Ishikawa (cell line): ENCODE data around the gene CRY1.

Source experiments
- CEBPB ChIP-seq: IDR thresholded peaks from 2 replicates; pipeline ENCODE4 v1.6.1; 2012
- CREB1 ChIP-seq: IDR thresholded peaks from 2 replicates; pipeline ENCODE4 v1.6.1; 2012; ENCODE audit warnings: low read depth
- EGR1 ChIP-seq: IDR thresholded peaks from 2 replicates; pipeline ENCODE4 v1.6.1; 2012
- EP300 ChIP-seq: IDR thresholded peaks from 2 replicates; pipeline ENCODE4 v1.6.1; 2012; ENCODE audit warnings: borderline replicate concordance
- NFIC ChIP-seq: IDR thresholded peaks from 2 replicates; pipeline ENCODE4 v1.6.1; 2012
- RAD21 ChIP-seq: IDR thresholded peaks from 2 replicates; pipeline ENCODE4 v1.6.1; 2012; ENCODE audit warnings: low read depth
- TAF1 ChIP-seq: IDR thresholded peaks from 2 replicates; pipeline ENCODE4 v1.6.1; 2012; ENCODE audit warnings: low read depth, mild to moderate bottlenecking
- TCF12 ChIP-seq: IDR thresholded peaks from 2 replicates; pipeline ENCODE4 v1.6.1; 2012; ENCODE audit warnings: low read depth
- TEAD4 ChIP-seq: IDR thresholded peaks from 2 replicates; pipeline ENCODE4 v1.6.1; 2012
- YY1 ChIP-seq: IDR thresholded peaks from 2 replicates; pipeline ENCODE4 v1.6.1; 2012; ENCODE audit warnings: low read depth
- ZBTB7A ChIP-seq: IDR thresholded peaks from 2 replicates; pipeline ENCODE4 v1.6.1; 2012; ENCODE audit warnings: low read depth
- TF ChIP-seq, protein P1 (sequence below): IDR thresholded peaks from 2 replicates; pipeline ENCODE4 v1.6.1; 2012
- TF ChIP-seq, protein P2 (sequence below): IDR thresholded peaks from 2 replicates; pipeline ENCODE4 v1.6.1; 2012; ENCODE audit warnings: low read depth, mild to moderate bottlenecking
- TF ChIP-seq, protein P3 (sequence below): IDR thresholded peaks from 2 replicates; pipeline ENCODE4 v1.6.1; 2012

CRY1 gene

DNA sequence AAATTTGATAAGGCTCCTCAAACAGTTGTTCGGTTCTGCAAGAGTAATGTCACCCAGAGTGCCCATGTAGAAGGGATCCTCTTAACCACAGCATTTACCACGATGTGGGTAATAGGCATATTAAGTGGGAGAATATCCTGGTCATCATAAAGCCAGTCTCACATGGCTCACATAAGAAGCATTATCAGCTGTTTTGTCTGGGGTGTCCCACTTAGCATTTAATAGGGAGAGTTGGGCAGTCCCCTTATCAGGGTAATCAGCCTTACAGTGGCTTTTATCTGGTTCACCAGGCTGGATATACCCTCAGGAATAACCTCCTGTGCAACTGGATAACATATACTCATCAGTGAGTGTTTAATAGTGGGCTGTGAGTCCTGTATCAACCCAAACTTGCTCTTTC, 150.6 kb downstream of the CRY1 start:
- TF ChIP-seq, protein P1, sequence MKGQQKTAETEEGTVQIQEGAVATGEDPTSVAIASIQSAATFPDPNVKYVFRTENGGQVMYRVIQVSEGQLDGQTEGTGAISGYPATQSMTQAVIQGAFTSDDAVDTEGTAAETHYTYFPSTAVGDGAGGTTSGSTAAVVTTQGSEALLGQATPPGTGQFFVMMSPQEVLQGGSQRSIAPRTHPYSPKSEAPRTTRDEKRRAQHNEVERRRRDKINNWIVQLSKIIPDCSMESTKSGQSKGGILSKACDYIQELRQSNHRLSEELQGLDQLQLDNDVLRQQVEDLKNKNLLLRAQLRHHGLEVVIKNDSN: no peak
- TF ChIP-seq NFIC: no peak
- TF ChIP-seq ZBTB7A: no peak
- TF ChIP-seq CREB1: no peak
- no peak for TF ChIP-seq EP300
- TF ChIP-seq YY1: no peak
- TF ChIP-seq TCF12: no peak
- TF ChIP-seq EGR1: no peak
- TF ChIP-seq, protein P2, sequence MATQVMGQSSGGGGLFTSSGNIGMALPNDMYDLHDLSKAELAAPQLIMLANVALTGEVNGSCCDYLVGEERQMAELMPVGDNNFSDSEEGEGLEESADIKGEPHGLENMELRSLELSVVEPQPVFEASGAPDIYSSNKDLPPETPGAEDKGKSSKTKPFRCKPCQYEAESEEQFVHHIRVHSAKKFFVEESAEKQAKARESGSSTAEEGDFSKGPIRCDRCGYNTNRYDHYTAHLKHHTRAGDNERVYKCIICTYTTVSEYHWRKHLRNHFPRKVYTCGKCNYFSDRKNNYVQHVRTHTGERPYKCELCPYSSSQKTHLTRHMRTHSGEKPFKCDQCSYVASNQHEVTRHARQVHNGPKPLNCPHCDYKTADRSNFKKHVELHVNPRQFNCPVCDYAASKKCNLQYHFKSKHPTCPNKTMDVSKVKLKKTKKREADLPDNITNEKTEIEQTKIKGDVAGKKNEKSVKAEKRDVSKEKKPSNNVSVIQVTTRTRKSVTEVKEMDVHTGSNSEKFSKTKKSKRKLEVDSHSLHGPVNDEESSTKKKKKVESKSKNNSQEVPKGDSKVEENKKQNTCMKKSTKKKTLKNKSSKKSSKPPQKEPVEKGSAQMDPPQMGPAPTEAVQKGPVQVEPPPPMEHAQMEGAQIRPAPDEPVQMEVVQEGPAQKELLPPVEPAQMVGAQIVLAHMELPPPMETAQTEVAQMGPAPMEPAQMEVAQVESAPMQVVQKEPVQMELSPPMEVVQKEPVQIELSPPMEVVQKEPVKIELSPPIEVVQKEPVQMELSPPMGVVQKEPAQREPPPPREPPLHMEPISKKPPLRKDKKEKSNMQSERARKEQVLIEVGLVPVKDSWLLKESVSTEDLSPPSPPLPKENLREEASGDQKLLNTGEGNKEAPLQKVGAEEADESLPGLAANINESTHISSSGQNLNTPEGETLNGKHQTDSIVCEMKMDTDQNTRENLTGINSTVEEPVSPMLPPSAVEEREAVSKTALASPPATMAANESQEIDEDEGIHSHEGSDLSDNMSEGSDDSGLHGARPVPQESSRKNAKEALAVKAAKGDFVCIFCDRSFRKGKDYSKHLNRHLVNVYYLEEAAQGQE: no peak
- TF ChIP-seq, protein P3, sequence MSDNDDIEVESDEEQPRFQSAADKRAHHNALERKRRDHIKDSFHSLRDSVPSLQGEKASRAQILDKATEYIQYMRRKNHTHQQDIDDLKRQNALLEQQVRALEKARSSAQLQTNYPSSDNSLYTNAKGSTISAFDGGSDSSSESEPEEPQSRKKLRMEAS: no peak
- no peak for TF ChIP-seq CEBPB

DNA sequence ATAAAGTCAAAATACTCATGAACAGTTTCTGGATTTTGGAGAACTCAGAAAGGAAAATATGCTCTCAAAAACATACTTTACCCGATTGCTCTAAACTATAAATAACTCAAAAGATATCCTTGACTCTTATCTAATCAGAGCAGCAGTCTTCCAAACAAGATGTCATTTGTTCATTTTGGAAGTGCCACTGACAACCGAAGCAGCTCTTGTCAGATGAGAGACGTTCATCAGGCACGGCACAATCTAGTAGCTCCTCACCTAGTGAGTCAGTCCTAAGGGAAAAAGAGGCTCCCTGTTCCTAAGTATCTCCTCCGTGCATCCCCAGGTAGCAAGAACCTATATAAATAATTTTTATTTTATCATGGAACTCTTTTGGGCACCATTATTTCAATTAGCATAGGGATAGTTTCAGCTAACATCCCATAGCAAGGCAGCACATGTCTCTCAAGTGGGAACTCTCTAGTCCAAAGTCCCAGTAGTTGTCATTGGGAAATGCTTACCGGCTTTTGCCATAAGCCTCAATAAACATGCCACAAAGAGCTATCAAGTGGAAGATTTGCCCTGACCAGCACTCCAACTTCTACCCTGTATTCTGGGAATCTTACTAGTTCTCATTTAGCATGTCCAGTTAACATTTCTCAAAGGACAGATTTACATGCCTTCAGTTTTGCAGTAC, 151.7 kb downstream of the CRY1 start:
- TF ChIP-seq TAF1 (no peak), RAD21 (no peak), TEAD4 (no peak), CEBPB (no peak), YY1 (no peak)
- TF ChIP-seq, protein P3: no peak
- TF ChIP-seq, protein P2: no peak
